CD4-positive, alpha-beta T cell treated with Interferon alpha-2 for 1 hour (primary cell): Measurements from ENCODE around the gene RAPGEF1.
A peak's percentile ranks its signal among the peaks of the same experiment; 100 is the strongest.
"Not testable (repeated sequence)": the region's sequence is repeated elsewhere in the genome, so short reads cannot be mapped to it uniquely, and the experiment has no call there.

Experiments
- DNase-seq, 2 donors: peaks; one replicate each; pipeline ENCODE4 v3.0.0-alpha.2; 2020 to 2022

Gene RAPGEF1

DNA sequence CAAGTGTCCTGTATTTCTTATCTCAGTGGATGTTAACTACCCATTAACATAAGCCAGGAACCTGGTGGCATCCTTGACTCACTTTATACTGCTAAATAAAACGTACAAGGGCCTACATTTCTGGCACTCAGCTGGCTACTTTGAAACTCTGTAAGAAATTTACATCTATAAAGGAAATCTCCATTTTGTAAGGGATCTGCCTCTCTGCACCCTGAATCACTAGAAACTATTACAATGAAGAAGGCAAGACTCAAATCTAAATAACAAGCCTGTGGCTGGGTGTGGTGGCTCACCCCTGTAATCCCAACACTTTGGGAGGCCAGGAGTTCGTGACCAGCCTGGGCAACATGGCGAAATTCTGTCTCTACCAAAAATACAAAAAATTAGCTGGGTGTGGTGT lies 51.5 kb downstream of the RAPGEF1 start:
- no peak for DNase-seq

DNA sequence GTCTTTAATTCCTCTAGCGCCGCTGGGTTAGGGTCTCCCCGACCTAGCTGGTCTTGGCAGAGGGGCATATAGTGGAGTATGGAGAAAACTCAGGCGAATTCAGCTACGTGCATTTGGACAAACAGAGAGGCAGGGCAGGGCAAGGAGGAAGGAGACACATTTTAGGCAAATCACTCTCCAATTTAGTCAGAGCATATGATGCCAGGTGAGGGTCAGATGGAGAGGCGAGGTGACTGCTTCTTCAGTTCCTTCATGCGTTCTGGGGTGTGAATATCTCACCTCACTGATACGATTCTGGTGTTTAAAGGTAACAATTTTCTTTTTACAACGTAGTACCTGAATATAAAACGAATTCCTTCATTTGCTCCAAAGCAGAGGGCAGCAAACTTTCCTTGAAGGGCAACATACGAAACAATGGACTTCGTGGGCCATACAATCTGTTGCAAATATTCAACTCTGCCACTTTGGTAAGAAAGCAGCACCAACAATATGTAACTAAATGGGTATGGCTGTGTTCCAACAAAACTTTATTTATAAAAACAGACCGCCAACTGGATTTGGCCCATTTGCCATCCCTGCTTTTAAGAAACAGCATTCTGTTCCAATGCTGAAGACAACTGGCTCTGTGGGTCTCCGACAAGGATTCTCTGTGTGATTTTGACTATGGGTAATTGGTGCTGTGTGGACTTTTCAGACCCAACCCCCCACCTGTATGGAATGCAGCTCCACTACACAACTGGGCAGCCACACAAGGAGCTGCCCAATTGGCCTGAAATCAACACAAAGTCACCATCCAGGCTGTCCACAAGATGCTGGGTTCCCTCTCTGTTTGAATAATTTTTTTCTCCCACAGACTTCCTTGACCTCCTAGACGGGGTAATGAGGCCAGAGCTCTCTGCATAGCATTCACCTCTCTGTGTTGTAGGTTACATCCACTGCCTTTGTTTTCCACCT lies 53.8 kb downstream of the RAPGEF1 start:
- no peak for DNase-seq

DNA sequence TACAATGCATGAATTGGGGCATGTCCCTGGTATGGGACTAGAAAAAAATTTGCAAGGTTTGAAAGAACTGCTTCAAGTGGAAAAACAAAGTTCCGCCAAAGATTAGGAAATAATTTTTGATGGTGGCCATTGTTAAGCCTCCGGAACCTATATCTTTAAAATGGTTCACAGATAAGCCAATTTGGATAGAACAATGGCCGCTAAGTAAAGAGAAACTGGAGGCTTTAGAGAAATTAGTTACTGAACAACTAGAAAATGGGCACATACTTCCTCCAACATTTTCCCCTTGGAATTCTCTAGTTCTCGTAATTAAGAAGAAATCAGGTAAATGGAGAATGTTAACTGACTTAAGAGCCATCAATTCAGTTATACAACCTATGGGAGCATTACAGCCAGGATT lies 56.8 kb downstream of the RAPGEF1 start:
- DNase-seq = not testable (repeated sequence)

DNA sequence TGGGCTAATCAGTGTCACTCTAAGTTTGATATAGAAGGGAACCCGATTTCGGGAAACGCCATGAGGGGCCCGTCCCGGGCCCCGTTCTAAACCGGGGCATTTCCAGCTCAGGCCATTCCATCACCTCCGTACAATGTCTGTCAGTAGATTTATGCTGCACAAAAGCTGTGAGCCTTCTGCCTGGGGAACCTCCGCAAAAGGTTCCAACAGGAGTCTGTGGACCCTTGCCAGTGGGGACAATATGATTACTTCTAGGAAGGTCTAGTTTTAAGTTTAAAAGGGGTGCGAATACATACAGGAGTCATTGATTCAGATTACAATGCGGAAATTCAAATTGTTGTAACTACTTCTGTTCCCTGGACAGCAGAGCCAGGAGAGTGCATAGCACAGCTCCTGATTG lies 57.6 kb downstream of the RAPGEF1 start:
- DNase-seq = no peak

DNA sequence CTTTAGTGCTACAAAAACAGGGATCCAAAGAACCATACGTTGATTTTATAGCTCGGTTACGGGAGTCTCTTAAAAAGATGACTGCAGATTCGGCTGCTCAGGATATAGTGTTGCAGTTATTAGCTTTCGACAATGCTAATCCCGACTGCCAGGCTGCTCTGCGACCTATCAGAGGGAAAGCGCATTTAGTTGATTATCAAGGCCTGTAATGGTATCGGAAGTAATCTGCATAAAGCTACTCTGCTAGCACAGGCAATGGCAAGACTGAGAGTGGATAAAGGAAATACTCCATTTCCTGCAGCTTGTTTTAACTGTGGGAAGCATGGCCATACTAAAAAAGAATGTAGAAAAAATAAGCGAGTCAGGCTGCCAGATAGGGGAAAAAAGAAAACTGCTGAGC lies 58.0 kb downstream of the RAPGEF1 start:
- not testable (repeated sequence) for DNase-seq

DNA sequence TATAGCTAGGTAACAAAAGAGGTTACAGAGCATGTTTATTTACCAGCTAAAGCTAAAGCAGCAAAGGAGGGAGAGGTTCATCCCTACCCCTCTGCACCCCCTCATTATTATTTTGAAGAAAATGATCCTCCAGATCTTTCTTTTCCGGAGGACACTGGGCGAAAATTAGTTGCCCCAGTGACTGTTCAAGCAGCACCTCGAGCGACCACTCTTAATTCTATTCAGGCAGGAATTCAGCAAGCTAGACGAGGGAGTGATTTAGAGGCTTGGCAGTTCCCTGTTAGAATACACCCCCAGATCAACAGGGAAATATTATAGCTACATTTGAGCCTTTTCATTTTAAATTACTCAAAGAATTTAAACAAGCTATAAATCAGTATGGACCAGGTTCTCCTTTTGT lies 58.8 kb downstream of the RAPGEF1 start:
- DNase-seq = not testable (repeated sequence)

DNA sequence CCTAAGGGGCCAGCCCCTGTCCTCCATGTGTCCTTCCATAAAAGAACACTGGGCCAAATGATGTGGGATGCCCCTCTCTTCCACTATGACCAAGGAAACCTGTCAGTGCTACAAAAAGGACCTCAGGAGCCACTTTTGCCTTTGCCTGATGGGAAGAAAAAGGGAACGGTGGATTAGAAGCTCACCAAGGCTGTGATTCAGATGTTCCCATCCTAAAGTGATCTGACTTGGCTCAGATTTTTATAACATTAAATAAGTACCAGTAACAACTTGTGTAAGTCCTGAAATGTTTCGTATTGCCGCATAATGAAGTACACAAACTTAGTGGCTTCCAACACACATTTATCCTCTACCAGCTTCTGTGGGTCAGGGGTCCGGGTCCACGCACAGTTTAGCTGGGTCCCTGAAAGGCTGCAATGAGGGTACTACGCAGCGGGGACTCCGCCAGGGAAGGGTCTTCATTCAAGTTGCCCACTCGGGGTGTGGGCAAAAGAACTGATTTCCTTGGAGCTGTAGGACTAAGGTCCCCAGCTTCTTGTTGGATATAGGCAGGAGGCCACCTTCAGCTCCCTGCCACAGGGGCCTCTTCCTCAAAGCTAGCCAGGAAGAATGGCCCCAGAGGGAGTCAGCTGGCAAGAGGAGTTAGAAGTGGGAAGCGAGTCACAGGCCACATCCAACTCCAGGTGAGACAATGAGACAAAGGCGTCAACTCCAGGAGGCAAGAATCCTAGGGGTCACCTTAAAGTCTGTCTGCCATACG lies 60.4 kb downstream of the RAPGEF1 start:
- no peak for DNase-seq

DNA sequence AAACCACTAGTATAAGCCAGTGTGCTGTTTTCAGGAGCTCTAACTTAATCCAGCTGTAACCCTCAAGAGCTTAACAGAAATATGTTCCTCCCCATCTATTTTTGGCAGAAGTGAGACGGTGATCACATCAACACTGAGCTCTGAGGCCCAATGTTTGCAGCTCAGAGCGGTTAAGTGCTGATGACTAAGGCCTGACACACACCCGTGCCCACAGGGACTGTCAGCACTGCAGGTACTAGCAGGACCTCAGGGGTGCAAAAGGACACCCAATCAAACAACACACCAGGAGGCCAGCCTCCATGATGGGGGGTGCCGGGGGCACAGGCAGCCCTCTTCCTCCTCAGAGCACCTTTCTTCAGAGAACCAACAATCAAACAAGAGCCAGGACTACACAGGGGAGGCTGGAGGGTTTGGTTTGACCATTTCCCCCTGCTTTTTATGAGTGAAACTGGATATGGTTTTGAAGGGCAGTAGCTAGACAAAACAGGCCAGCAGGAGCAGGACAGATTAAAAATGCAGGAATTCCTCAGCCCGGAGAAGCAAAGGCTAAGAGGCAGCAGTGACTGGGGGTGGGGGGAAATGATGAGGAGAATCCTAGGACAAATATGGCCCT lies 61.3 kb downstream of the RAPGEF1 start:
- peak; percentile 78 to 82 for DNase-seq

DNA sequence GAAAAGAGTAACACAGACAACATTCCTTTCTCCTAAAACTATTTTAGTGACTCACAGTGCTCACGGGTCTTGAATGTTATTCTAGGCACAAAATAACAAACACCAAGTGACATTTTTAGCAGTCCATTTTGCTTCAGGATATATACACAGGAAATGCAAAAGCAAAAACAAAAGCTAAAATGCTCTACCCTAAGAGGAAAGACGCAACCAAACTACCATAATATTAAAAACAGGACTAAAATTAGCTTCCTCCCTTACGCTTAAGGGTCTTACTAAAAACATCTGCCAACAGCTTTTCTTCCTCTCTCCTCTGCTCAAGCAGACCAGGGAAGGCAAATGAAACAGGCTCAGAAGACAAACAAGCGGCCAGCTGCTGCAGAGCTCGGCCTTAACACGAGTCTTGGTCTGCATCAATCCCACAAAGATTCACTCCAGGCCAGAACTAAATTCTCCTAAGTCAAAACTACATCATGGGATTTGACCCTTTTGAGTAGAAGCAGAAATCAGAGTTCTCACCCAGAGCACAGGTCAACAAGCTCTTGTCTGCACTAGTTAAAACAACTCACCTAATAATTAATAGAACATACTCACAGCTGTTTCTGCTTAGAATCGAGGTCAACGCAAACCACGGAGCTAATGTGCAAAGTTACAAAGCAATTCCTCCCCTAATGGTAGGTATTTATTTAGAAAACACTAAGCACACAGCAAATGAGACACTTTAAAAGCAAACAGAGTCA lies 62.3 kb downstream of the RAPGEF1 start:
- peak in 1 of 2 donors; percentile 49 for DNase-seq

DNA sequence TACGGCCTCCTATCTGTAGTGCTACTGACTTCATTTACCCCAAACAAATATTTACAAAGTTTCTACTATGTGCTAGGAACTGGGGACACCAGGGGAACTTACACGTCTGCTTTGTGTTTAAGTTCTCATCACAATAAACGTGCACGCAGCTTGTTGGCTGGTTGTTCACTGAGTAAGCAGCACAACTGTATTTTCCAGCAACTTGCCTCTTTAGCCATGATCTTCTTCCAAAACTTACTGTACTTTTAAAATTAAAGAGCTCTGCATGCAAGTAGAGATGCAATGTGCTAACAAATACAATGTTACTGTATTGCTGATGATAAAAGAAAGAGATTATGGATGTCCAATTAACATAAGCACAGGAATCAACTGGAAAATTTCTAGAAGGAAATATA lies 62.8 kb downstream of the RAPGEF1 start:
- no peak for DNase-seq

DNA sequence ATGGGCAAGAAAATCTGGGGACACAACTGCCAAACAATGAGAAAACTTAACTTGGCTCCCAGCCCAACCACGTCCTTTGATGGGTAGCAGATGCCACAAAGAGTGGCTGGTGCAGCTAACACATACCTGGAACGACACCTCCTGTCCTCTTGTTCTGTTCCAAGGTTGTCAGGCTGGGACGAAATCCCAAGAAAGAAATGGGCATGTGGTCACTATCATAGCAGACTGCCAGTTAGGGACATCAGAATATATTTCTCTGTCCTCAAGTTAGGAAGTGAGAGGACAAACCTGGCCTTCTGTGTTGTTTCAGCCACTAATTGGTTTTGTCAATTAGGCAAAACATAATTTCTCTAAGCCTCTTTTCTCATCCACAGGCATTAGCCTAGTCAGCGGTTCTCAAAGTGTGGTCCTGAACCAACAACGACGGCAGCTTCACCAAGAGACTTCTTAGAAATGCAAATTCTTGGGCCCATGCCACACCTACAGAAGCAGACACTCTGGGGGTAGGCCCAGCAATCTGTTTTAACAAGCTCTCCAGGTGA lies 63.4 kb downstream of the RAPGEF1 start:
- peak; percentile 38 to 67 for DNase-seq

DNA sequence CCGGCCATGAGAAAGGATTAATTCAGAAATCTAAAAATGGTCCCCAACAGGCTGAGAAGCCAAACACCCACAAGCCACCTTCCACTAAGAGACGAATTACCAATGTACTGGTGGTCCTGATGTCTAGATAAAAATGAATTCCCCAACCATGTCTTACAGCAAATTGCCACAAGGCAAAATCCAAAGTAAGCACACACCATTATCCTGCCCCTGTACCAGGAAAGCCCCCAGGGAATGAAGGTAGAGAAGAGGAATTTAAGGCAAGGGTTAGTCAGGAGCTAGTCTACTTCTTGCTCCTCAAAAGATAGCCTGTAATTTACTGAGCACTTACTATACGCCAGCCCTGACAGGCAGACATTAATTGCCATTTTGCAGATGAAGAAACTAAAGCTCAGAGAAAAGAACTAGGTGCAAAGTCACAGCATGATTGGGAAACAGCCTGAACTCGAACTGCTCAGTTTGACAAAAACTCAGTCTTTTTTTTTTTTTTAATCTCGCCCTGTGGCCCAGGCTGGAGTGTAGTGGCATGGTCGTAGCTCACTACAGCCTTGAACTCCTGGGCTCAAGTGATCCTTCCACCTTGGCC lies 64.3 kb downstream of the RAPGEF1 start:
- no peak for DNase-seq

DNA sequence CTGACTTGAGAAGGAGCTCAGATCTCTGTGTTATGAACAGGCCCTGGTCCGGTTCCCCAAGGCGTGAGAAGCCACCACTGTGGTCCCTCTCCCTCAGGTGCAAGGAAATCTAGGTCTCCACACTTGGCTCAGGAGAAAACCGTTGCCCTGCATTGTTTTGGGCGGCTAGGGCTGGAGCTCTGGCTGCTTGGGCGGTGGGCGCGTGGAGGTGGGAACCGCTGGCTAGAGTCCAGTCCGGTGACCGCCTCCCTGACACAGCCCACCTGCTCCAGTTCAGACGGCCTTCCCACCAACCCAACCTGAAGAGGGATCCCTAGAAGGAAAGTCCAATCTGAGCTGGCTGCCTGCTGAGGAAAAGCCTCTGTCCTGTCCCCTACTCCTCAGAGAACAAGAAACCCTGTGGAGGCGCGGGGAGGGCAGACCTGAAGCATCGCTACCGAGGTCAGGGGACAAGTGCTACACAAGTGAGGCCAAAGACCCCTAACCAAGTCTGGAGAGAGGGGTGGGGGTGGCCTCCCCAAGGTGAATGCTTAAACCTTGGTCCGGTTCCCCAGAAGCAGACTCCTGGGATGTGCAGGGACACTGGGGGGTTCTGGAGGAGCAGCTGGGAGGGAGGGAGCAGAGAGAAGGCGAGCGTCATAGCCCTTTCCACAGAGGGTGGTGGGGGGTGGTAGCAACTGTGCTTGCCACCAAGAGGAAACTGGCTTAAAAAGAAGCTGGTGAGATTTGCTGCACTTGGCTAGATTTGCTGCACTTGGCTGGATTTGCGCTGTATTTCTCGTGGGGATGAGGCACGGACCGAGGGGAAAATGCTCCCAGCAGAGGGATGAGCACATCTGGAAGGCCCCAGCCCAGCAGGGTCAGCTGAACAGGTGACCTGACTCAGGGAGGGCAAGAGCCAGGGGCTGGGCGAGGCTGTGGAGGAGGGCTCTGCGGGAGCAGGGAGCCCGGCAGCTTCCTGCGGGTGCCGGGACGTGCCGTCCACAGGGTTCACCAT lies 65.2 kb downstream of the RAPGEF1 start:
- no peak for DNase-seq

DNA sequence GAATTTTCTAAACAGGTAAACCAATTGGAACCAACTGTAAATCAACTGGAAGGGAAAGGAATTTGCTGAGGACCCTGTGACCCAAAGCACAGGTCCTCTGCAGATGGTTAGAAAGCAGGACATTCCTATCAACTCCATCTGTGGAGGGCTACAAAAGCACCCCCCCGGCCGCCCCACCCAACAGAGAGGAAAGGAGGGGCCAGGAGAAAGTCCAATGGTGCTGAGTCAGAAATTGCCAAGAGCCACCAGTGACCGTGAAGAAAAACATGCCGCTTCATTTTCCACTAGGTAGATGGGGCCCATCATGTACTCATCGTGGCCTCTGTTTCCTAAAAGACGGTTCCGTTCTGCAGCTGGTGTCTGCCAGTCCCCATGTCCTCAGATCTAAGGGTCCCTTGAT lies 66.3 kb downstream of the RAPGEF1 start:
- DNase-seq = no peak

DNA sequence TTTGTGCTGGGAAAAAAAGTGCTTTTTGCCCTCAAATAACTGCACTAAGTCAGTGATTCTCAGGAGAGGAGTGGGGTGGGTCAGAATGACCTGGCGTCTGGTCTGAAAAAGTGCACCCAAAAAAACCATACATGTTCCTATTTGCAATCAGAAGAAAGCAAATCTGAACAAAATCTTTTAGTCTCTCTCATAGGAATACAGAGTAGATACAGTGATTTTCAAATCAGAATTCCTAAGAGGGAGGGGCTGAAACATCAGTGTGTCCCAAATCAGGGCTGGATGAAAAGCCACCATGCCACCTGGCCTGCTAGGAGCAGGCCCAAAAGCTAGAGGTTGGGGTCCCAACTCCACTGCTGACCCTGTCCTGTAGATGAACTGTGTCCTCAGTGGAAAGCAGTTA lies 66.8 kb downstream of the RAPGEF1 start:
- DNase-seq = no peak

DNA sequence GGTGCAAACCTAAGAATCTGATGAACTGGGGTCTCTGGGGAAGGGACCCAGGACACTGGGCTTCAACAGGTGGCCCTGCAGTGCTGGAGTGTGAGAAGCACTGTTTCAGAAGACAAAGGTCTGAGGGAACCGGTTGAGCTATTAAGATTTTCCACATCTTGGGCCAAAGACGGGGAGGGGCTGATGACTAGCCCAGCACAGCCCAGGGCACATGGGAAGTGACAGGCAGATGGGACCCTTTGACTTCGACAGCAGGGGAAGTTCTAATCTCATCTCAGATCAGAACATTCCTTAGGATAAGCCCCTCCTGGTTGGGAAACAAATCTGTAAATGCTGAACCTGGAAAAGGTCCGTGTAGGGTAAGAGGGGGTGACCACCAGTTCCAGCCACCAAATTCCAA lies 67.4 kb downstream of the RAPGEF1 start:
- no peak for DNase-seq

DNA sequence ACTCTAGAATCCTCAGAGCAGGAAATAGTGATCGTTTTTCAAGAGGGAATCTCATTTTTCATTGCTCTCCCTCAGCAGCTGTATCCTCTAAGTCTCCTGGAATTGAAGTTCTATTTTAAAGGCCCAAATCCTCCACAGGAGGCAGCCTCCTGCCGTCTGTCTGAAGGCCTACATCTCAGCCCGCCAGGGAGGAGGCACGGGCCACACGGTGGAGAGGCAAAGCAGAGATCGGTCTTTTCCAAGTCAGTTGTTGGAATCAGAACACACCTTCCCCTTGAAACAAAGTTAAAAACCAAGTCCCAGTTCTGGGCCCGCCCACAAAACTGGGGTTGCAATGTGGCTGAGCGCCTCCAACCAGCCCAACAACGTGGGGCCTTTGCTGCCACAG lies 68.7 kb downstream of the RAPGEF1 start:
- no peak for DNase-seq

DNA sequence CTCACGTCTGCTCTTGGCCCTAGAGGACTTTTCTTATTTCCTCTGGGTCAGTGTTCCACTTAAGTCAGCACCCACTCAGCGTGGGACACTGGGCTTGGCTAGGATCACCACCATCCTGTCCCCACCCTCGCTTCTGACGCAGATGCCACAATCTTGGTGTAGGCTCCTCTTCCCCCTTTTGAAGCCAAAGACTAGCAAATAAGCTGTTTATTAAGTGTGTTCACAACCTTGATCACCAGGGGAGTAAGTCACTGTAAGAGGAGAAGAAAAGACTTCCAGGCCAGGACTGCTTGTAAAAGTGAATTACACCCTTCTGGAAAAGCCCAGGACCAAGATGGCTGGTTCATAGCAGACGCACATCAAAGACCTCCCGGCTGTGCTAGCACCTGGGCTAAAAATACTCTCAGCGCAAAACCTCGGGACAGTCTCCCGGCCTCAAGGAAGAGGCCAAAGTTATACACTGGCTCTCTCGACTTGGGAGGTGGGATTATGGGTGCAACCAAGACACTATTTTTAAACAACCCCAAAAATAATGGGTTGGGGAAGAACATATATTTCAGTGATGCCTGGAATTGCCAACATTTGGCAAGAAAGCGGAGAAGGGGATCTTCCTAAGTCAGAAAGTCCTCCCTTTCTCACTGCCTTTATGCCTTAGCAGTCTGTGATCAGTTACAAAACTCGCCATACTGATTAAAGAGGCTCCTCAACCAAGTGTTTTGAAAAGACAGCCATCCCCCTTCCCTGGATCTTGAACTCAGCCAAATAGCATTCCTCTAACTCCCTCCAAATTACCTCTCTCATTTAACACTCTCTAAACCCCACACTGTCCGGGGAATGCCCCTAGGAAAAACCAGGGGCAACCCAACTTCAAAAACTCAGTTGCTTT lies 69.4 kb downstream of the RAPGEF1 start:
- peak; percentile 55 to 64 for DNase-seq

DNA sequence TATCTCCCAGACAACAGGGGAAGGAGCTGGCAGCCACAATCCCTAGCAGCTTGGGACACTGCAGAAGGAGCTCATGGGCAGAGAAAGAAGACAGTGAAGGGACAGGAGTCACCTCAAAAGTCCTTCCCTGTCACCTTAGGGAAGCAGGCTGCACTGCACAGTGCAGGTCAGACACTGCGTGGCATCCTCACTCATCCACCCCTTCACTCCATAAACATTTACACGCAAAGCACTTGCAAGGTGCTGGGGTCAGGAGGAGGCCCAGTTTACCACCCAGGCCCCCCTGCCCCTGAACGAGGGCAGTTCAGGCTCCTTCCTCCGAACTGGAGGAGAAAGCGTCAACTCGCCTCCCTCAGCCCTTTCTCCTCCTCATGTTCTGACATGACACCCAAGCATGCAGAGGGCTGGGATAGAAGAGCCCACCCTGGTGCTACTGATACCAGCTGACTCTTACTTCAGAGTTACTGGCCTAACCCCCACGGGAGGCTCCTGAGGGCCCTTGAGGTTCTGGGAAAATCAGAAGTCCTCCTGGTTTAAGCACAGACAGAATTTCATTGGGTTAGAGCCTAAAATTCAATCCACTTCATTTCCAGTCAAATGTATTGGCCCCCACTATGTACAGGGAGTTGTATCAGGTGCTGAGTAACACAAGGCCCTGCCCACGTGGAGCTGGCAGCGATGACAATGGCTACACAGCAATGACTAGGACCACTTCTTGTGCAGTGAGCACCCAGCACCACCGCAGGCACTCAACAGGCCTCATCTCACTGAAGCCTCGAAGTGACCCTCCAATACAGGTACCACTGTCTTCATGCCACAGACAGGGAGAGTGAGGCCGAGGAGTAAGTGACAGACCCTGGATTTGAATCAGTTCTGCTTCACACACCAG lies 70.4 kb downstream of the RAPGEF1 start:
- DNase-seq = no peak
